NOMO-1 (cell line): ENCODE measurements around the gene PITPNB.

Experiments used
- DNase-seq, 2 experiments: peaks; one replicate each; lab custom pipeline; 2025; ENCODE audit not compliant: unreplicated experiment in 2 of 2; lab: John Stamatoyannopoulos, UW

PITPNB gene

GRCh38 chr22:27881421-27881820 is 37.6 kb downstream of the PITPNB start:
- no peak for DNase-seq

- peak; percentile 9 to 48 for DNase-seq
Measured at GRCh38 chr22:27880778-27881394, 38.2 kb downstream of the PITPNB start.

- peak in 1 of 2 experiments; percentile 14 for DNase-seq
Measured at GRCh38 chr22:27879923-27880322, 39.1 kb downstream of the PITPNB start.

GRCh38 chr22:27878541-27878940 is 40.5 kb downstream of the PITPNB start:
- DNase-seq, result no peak

- DNase-seq, result no peak
Measured at GRCh38 chr22:27877501-27877900, 41.6 kb downstream of the PITPNB start.

GRCh38 chr22:27876684-27877083 is 42.4 kb downstream of the PITPNB start:
- DNase-seq, result no peak

GRCh38 chr22:27875951-27876350 is 43.1 kb downstream of the PITPNB start:
- no peak for DNase-seq

GRCh38 chr22:27874764-27875163 is 44.3 kb downstream of the PITPNB start:
- no peak for DNase-seq

- no peak for DNase-seq
Measured at GRCh38 chr22:27874185-27874584, 44.9 kb downstream of the PITPNB start.

- no peak for DNase-seq
Measured at GRCh38 chr22:27873472-27873871, 45.6 kb downstream of the PITPNB start.

- DNase-seq, result no peak
Measured at GRCh38 chr22:27872488-27872887, 46.6 kb downstream of the PITPNB start.

- DNase-seq, result no peak
Measured at GRCh38 chr22:27871306-27872014, 47.6 kb downstream of the PITPNB start.

- no peak for DNase-seq
Measured at GRCh38 chr22:27870234-27871191, 48.5 kb downstream of the PITPNB start.

GRCh38 chr22:27868732-27869282 is 50.2 kb downstream of the PITPNB start:
- DNase-seq, result no peak

GRCh38 chr22:27867953-27868731 is 50.9 kb downstream of the PITPNB start:
- no peak for DNase-seq

GRCh38 chr22:27867085-27867952 is 51.7 kb downstream of the PITPNB start:
- DNase-seq, result no peak

GRCh38 chr22:27866135-27867084 is 52.6 kb downstream of the PITPNB start:
- DNase-seq, result no peak

GRCh38 chr22:27865496-27865895 is 53.6 kb downstream of the PITPNB start:
- DNase-seq, result no peak
